NCI-H187 (cell line): ENCODE results near the gene SVIP.
A peak's percentile ranks its signal among the peaks of the same experiment; 100 is the strongest.

Experiments used
- DNase-seq, 2 experiments: peaks; one replicate each; lab custom pipeline; 2025; lab: John Stamatoyannopoulos, UW

Gene SVIP

DNA sequence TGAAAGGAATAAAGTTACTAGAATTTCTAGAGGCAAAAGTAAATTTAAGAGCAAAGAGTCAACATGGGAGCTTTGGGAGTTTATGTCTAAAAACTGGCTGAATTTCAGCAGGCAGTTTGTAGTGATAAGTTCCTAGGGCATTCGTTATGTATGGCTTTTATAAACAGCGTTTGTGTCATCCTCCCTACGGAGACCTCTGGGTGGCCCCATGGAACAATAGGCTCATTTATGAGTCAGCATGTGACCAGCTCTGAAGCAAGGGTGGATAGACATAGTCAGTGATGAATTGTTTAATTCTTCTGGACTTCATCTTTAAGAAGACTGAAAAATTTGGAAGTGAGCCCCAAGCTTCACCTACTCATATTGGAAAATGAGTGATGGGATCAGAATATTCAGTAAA is 37.1 kb downstream of the SVIP start:
- DNase-seq: no peak

DNA sequence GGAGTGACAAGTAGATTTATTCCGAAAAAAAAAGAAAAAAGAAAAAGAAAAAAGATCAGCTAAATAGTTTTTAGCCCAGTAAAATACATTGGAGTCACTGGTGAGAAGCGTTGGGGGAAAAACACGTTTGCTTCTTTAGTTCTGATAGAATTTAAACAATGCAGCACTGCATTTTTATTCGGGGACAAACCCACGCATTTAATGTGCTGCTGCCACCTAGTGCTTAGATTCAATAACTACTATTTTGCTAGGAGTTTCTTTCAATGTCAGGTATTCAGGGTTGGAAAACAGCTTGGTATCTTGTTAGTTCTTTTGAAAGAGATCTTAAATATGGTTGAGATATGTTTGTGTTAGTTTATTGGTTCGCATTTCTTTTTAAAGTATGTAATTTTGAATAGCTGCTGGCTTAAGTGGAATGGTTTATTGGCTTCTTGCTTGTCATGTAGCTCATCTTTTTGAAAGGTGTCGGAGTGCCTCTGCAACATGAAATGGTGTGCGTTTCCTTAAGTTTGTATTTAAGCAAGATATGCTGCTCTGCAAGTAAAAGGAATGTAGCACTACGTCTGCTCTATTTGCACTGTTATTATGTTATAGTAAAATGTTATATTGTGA is 41.9 kb downstream of the SVIP start:
- peak; percentile 15 to 24 for DNase-seq

DNA sequence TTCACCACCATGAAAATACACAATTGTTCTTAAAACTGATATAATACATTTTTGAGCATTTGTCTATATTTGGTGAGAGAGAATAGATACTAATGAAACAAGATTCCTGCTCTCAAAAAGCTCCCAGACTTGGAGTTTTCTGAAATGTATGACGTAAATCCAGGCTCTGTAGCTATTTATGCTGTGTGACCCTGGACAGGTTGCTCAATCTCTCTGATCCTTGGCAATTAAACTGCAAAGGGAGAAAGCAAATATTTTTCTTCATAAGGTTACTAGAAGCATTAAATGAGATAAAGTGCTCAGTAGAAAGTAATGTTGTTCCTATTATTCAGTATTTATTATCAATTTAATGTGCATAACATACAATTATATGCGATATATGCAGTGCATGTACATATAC is 42.5 kb downstream of the SVIP start:
- no peak for DNase-seq

DNA sequence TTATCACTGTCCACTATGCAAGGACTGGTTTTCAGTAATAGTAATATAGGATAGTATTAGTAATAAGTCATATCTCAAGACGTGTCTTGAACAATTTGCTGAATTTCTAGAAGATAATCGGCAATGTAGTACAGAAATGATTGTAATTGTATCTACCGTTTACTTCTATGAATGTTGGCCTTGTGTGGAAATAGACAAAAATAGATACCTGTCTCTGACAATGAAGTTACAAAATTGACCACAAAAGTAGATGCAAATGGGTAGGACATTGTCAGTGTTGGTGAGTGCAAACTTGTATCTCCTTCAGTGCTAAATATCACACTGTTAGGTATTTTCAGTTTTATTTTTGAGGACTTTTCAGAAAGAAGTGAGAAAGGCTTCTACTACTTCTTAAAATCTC is 43.1 kb downstream of the SVIP start:
- DNase-seq: no peak

DNA sequence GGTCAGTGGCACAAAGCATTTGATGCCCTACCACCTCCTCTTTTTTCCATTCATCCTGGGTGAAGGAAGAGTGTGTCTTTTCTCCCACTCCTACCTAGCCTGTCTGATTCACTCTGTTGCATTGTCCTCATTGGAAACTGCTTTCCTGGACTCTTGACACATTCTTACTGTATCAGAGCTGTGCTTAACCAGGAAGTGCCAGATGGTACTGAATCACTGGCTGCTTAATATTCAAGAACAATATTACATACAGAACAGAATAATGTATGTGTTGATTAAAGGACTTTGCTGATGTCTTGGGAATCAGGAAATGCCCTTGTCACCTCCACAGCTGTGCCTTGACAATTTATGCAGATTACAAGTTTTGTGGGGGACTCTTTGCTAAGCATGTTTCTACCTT is 44.4 kb downstream of the SVIP start:
- DNase-seq: no peak

DNA sequence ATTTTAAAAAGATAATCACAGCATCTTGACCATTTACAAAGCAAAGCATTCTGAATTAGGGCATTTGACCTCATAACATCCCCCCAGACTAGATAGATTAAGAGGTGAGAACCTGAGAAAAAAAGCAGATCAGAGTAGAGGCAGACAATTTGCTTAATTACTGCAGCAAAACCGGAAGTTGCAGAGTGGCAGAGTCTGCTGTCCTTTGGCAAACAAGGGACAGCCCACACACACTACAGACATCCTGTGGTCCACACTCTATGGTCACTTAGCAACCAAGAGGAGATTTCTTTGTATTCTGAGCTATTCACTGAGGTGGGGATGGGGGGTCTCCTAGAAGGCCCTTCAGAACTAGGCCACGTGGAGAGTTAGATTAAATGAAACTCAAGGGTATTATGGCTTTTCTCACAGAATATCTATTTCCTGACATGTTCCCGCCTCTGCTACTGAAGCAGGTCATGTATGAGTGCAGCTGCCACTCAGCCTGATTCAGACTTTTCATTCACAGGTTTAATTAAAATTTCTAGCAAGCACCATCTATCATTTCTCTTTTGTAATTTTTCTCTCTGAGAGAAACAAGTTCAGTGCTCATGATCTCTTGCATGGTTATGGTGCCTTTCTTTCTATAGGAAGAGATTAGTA is 48.5 kb downstream of the SVIP start:
- DNase-seq: no peak

DNA sequence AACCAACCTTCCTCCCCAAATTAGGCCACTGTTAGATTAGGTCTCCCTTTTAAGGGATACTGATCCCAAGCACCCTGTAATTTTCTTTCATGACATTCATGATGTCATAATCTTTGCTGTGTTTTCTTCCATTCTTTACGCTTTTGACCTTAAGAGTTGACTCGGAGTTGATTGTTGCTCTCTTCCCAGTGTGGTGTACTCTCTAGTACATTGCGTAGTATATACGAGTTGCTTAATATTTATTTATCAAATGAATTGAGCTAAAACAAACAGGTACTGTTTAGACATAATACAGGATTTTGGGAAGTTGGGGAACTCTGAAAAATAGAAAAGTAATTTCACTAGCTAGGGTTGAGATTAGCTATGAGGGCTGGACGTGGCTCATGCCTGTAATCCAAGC is 49.8 kb downstream of the SVIP start:
- DNase-seq: no peak

DNA sequence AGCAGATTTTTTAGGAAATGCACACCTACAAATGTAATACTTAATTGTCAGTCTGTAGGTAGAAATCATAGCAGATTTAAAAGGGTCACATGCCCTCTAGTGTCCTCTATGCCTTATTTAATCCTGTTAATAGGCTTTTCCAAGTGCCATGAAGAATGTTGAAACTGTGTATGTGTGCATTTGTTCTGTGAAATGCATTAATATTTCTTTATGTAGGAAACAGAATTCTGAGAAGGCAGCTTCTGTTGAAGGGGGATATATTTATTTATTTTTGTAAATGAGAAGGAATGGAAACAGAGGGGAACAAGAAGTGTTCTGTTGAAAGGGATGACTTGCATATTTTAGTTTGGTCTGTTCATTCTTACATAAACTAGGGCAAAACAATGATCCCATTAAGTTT is 51.0 kb downstream of the SVIP start:
- no peak for DNase-seq

DNA sequence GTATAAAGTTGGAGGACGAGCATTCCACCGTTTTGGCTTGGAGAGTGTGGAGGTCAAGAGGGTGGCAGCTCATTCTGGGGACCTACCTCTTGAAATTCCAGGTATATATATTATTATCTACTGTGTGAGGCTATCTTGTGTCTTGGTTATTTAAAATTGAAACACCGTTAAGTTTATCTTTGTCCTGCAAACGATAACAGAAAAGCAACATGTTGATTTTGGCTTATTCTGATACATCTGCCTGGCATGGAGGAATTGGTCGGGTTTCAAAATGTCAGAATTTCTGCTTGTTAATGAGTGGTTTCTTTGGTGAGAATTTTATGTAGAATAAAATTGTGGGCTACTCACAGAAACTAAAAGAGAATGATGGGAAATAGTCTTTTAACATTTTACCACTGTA is 54.4 kb downstream of the SVIP start:
- DNase-seq: no peak

DNA sequence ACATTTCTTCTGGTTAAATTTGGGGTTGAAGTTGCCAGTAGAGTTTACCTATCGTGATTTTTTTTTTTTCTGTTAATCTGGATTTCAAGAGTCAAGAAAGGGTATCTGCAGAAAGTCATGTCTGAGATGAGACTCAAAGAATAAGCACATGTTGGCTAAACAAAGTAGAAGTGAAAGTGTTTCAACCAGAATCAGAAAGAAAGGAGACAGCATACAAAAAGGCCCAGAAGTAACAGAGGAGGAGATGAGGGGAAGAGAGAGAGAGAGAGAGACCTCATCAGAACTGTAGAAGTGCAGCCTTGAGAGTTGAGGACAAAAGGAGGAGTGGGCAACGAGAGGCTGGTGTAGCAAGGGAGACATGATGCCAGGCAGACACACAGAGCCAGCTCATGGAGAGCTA is 54.9 kb downstream of the SVIP start:
- DNase-seq: no peak

DNA sequence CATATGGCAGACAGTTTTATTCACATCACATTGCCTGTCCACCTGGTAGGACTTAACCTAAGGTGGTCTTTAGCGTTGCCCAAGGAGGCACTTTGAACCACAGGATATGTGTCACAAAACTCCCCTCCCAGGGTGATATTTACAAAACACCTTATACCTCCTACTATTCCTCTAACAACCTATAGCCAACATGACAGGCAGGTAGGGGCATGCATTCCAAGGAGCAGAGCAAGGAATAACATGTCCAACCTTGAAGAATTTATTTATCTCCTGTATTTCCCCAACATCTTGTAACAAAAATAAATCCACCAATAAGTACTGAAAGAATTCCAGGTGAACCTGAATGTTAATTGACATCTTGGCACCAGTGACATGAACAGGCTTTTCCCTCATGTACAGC is 60.5 kb downstream of the SVIP start:
- no peak for DNase-seq
